ENCODE measurements around the gene GPT2.

GPT2 gene

GRCh38 chr16:46883690-46884512 lies at the start of gene GPT2:
TSS of gene GPT2 (plus strand) at chr16:46884362. CDS start at chr16:46884716, 354 bp downstream.
- in situ Hi-C loops (cut with HindIII; ENCODE audit: low sequenced_read_pairs): no loop called here
- TF ChIP-seq CTCF (IDR thresholded peaks at IDR 0.05; ENCODE audit: low read depth, low read length): no peak
- H3K4me3 ChIP-seq (ENCODE audit: low read depth, low read length): peak within 1 kb of the TSS; percentile 86
- DNase-seq (ENCODE audit: low read depth, low spot score): peak; percentile 96

- in situ Hi-C loops (cut with HindIII; ENCODE audit: low sequenced_read_pairs): no loop called here
- TF ChIP-seq CTCF (IDR thresholded peaks at IDR 0.05; ENCODE audit: low read depth, low read length): no peak
- no peak for DNase-seq (ENCODE audit: low read depth, low spot score)
- H3K4me3 ChIP-seq (ENCODE audit: low read depth, low read length): no peak overlapping the region
These were observed 47.3 kb upstream of the GPT2 start for GRCh38 chr16:46836534-46837530.

GRCh38 chr16:46839986-46840443 lies 44.1 kb upstream of the GPT2 start:
- in situ Hi-C loops (cut with HindIII; ENCODE audit: low sequenced_read_pairs): no loop called here
- H3K4me3 ChIP-seq (ENCODE audit: low read depth, low read length): no peak overlapping the region
- no peak for TF ChIP-seq CTCF (IDR thresholded peaks at IDR 0.05; ENCODE audit: low read depth, low read length)
- no peak for DNase-seq (ENCODE audit: low read depth, low spot score)

GRCh38 chr16:46842192-46842895 lies 41.8 kb upstream of the GPT2 start:
- no peak overlapping the region for H3K4me3 ChIP-seq (ENCODE audit: low read depth, low read length)
- no peak for TF ChIP-seq CTCF (IDR thresholded peaks at IDR 0.05; ENCODE audit: low read depth, low read length)
- no peak for DNase-seq (ENCODE audit: low read depth, low spot score)
- in situ Hi-C loops (cut with HindIII; ENCODE audit: low sequenced_read_pairs): no loop called here

- H3K4me3 ChIP-seq (ENCODE audit: low read depth, low read length): no peak overlapping the region
- DNase-seq (ENCODE audit: low read depth, low spot score): no peak
- in situ Hi-C loops (cut with HindIII; ENCODE audit: low sequenced_read_pairs): no loop called here
- no peak for TF ChIP-seq CTCF (IDR thresholded peaks at IDR 0.05; ENCODE audit: low read depth, low read length)
These were observed 40.1 kb upstream of the GPT2 start for GRCh38 chr16:46843898-46844642.

Data from astrocyte of the spinal cord (primary cell).